Muscle of arm (tissue), 12 donors: Measurements from ENCODE around the gene CCDC86. TPM values are rescaled to one million over a fixed set of nuclear protein-coding genes. Genes with fewer than 3 reads are reported as not detected.

Experiments used
- DNase-seq: peaks from one replicate; pipeline ENCODE4 v3.0.0-alpha.2; 2013
- polyA plus RNA-seq, 12 donors: library from polyadenylated mRNA; unstranded; fragments of 120-200 nt; gene quantifications; one replicate each; pipeline ENCODE4 v1.2.1, GENCODE V29; 2013; ENCODE audit not compliant: insufficient read length in 12 of 12

Gene CCDC86
- polyA plus RNA-seq, 12 donors: 13.7 to 24.7 (median 17.4) TPM; not detected in 1

DNA sequence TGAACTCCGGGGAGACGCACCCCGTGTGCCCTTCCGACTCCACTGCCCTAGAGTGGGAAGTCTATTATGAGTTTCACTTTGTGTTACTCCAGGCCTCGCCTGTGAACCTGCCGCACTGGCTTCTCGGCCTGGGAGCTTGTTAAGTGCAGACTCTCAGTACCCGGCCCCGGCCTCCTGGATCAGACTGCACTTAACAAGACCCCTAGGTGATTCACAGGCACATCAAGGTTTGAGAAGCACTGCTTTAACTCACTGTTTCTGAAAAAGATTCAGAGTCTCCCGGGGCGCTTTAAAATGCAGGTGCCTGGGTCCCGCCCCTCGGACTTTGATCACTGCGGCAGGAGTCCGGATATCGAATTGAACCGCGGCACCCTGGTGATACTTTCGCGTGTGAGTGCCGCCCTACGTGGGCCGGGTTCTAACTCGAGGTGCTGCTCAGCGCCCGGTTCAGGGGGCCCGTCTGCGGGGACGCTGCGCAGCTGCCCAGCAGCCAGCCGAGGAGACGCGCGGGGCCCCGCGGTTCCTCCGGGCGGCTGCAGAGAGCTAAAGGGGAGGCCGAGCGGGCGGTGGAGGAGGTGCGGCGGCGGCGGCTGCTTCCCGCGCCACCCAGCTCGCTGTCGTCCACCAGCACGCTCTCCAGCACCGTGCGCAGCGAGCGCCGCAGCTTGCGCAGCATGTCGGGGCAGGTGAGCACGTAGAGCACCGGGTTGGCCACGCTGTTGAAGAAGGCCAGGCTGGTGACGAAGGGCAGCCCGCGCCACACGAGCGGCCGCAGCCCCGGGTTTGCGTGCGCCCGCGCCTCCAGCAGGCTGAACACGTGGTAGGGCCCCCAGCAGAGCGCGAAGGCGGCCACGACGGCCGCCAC, 10.4 kb downstream of the CCDC86 start:
- no peak for DNase-seq

DNA sequence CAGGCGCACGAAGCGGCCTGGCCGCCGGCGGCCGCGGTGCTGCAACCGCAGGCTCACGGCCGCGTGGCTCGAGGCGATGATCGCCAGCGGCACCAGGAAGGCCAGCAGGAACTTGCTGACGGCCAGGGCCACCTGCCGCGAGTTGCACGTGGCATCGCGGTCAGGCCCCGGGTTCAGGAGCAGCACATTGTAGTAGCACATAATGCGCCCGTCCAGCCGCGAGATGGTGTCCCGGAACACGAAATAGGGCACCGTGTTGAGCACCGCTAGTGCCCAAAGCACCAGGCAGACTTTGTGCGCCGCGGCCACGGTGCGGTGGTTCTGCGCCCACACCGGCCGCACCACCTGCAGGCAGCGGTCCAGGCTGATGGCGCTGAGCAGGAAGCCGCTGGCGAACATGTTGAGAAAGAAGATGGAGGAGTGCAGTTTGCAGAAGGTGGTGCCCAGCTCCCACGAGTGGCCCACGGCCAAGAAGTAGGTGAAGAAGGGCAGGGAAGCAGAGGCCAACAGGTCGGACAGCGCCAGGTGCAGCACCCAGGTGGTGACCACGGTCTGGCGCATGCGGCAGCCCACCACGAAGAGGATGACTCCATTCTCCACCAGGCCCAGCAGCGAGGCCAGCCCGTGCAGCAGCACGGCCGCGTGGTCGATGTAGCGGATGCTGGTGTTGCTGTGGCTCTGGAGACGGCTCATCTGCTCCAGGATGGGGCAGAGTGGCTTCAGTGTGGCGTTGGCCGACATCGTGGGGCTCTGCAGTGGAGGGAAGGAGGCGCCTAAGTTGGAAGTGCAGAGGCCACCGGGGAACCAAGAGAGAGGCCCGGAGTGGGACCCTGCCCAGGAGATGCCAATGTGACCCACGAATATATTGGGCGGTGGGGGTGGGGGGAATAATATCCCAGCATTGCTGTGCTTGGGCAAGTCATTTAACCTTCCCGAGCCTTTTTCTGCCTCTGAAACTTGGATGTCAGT, 11.4 kb downstream of the CCDC86 start:
- DNase-seq: no peak

DNA sequence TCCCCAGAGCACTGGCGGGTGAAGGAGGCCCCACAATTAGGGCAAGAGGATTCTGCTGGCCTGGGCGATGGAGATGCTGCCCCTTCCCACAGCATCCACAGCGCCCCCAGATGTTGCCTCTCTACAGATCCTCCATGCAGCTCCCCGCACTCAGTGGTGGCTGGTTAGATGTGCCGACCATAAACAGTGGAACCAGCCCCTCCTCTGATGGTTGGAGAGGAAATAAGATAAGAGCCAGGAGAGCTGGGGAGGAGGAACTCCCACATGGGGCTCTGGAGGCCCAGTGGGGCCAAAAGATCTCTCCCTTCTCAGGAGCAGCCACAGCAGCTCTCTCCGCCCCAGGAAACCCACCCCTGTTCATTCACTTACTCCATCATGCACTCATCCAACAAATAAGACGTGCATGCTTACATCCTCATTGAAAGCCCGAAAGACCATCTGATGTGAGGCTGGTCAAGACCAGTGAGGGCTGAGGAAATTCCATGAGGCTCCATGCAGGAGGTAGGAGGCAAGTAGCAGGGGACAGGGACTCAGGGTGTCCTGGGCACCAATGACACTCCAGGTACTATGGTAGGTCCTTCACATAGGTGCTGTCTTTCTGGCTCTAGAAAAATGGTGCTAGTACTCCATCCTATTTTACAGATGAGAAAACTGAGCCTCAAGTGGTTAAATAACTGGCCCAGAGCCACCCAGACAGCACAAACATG, 12.4 kb downstream of the CCDC86 start:
- DNase-seq: no peak

DNA sequence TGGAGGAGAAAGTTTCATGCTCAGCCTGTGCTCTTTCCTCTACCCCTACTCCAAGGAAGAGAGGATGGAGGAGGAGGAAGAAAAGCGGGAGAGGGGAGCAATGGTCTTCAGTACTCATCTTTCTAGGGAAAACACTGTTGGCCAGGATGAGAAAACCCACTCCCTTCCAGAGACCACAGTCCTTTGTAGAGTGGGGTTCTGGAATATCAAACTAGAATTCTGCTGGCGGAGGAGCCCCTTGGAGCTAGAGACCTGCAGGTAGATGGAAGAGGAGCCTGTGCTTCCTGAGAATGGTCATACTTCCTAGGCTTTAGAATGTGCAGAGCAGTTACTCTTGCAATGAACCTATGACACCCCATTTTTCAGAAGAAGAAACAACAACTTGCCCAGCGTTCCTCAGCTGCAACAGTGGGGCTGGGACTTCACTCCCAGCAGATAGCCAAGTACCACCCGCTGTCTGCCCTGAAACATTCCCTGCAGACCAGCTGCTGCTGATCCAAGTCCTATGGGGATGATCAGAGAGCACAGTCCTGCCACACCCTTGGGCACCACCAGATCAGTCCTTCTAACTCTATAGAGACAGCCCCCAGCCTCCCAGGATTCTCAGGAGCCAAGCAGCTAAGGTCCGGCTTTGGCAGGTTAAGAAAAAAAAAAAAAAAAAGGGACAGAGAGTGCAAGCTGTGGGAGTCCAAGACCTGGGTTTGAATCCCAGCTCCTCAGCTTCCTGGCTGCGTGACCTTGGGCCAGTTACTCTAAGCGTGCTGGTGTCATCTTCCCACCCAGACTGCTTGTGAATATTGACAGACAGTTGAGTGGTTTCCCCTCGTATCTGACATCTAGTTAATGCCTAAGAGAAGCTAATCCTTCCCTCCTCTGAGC, 13.2 kb downstream of the CCDC86 start:
- DNase-seq: no peak

DNA sequence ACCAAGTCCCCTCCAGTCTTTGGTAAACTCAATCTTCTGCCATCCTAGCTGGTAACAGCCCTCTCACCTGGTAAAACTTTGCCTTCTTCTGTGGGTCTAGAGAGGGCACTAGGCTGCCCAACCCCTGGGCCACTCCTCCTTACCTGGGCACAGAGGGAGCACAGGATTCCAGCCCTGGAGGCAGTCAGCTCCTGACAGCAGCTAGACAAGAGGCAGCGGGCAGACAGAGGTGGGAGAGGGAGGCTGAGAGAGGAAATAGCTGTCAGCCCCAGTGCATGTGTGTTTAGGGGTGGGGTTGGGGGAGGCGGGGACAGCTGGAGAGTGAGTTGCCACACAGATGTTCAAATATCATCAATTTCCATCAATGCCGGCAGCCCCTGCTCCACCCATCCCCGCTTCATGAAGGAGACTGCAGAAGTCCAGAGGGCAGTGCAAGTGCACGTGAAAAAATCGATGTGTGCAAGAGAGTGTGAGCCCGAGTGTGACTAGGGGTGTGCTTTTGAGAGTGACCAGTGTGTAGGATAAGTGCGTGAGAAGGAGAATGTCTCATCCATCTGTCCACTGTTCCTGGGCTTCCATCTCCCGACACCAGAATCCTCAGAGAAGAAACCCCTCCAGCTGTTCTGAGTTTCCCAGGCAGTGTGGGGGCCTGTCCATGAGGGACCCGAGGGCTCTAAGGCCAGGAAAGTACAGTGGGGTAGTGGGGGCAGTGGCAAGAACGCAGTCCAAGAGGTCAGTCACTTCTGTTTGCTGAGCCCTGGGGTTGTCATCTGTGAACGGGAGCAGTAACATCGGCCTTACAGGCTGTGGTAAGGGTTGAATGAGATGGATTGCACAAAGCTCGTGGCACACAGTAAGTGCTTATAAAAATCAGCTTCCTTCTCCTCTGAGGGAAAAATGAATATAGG, 14.1 kb downstream of the CCDC86 start, which contains the start of gene PTGDR2:
PTGDR2 (minus strand) TSS at position 225 of the 908 bp plus-strand sequence. CDS start 2,228 bp downstream, outside the sequence.
- no peak for DNase-seq

DNA sequence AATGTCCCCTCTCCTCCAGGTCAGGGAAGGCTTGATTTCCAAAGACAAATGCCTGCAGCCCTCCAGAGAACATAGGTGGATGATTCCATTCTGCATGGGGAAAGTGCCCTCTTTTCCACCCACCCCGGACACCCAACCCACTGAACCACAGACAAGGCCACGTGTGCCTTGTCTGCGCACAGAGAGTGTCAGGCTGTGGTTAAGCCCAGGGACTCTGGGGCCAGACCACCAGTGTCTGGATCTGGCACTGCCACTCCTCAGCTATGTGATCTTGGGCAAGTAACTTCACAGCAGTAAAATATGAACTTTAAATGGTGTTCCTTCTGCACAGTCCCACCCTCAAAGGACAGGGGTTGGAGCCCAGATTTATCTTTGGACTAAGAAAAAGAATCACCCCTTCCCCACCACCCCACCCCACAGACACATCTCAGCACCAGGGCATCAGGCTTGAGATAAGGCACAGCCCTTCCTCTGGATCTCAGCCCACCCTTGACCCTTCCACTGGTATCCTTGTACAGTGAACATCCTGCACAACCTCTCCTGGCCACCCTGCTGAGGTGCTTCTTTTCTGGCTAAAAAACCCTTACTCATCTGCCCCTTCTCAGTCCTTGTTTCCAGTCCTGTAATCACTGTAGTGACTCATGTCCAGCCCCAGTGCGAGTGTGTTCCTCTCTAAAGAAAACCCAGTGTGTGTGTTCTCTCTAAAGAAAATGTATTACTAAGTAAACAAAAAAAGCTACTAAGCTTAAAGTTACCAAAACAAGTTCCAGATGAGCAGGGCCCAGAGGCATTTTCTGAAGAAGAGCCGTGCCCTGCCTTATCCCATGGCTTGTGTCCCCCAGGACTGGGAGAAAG, 15.7 kb downstream of the CCDC86 start:
- no peak for DNase-seq

DNA sequence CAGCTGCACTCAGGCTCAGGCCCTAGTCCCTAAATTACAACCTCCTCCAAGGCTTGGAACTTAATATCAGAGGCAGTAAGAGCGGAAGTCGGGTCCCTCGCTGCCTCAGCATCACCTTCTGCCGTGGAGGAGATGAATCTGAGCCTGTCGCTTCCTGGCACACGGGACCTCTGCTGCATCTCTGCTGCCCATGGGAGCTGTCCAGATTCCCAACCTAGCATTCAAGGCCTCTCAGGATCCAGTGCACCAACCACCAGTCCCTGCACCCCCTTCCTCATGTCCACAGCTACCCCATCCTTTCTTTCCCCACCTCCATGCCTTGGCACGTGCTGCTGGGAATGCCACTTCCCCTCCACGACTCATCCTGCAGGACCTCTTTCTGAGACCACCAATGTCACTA, 16.3 kb downstream of the CCDC86 start:
- no peak for DNase-seq

DNA sequence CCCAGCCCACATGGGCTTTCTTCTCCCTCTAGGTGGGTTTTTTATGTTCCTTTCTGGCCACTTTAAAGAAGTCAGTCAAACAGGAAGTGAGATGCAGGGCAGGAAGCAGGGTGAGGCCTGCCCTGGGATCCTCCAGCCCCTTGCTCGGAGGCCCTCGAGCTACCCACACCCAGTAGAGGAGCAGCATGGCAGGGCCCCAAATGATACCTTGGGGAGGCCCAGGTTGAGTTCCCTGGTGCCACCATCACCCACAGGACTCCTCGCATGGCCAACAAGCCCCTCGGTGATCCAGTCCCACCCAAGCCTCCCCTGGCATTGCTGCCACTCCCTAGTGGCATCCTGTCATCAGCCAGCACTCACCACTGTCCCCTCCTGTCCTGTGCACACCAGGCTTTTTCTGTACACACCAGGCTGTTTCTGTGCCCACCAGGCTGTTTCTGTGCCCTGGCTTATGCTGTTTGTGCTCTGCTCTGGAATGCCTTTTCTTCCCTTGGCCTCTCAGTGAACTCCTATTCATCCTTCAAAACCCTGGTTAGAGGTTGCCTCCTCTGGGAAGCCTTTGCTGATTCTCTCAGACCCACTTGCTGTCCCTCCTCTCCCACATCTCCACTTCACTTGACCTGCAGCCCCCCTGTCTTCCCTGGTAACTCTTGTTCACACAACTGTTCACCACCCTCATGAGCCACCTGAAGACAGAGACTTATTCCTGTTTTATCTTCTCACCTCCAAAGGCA, 17.0 kb downstream of the CCDC86 start:
- DNase-seq: no peak

DNA sequence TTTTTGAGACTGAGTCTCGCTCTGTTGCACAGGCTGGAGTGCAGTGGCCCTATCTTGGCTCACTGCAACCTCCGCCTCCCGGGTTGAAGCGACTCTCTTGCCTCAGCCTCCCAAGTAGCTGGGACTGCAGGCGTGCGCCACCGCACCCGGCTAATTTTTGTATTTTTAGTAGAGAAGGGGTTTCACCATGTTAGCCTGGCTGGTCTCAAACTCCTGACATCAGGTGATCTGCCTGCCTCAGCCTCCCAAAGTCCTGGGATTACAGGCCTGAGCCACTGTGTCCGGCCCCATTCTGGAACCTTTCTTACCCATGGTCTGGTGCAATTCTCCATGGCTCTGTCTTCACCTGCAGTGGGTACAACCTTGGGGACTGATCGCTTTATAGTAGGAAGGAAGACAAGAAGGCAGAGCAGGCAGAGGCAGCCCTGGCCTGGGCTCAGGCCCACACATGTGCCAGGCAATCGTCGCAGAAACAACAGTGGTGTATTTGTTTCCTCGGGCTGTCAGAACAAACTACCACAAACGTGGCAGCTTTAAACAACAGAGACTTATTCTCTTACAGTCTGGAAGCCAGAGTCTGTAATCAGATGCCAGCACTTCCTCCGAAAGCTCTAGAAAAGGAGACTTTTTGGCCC, 17.8 kb downstream of the CCDC86 start:
- DNase-seq: no peak

DNA sequence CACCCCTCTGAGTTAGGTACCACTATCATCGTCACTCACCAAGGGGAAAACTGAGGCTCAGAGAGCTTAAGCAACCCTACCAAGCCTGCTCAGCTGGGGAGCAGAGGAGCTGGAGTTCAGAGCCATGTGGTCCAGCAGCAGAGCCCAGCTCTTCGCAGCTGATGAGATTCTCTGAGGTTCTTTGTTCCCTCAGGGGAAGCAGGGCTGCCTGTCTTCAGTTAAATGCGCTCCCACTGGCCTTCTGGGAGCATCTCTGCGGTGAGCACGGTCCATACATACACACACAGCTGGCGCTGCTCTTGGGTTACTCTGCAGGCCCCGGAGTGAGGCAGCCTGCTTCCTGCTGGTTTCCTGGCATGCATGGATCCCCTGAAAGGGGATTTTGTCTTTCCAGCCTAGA, 19.0 kb downstream of the CCDC86 start:
- no peak for DNase-seq

DNA sequence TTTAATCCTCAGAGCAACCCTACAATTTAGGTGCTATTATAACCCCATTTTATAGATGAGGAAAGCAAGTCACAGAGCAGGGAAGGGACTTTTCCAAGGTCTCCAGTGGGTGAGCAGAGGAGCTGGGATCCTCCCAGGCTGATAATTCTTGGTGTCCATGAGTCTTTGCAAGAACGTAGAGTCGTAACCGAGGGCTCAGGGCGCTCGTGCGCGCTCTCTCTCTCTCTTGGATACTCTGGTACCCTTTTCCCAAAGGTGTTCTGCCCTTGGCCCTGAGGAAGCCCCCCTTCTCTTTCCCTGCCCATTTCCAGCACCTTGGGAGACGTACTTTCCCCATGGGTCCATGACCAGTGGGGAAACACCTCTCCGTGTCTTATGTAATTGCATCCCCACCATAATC, 20.3 kb downstream of the CCDC86 start:
- no peak for DNase-seq

DNA sequence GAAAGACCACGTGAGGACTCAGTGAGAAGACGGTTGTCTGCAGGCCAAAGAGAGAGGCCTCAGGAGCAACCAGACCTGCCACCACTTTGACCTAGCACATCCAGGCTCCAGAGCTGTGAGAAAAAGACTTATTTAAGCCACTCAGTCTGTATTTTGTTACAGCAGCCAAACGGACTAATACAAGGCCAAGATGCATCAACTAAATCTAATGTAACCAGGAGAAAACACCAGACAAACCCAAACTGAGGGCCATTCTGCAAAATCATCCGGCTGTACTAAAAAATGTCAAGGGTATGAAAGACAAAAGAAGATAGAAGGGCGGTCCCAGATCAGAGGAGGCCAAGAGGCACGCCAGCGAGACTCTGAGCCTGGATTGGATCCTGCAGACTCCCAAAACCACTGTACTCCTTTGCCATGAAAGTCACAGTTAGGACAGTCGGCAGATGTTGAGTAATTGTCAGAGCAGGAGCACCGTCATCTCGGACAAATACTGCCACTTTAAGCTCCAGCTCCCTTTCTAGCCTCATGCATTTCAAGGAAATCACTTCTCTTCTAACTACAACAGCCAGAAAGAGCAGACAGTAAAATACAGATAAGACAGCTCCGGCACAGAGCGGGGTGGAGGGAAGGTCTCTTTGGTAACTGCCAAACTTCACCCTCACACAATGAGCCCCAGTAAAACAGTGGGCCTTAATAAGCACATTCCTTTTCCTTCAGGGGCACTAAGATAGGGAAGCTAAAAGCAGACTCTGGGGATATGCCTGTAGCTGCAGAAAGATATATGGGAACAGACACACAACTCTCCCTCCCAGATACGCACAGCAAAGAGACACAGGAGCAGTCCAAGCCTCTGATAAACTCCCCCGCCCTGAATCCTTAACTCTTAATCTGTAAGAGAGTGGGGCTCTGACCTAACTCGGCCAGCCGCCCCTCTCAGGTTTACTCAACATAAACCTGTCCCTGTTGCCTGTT, 21.9 kb downstream of the CCDC86 start:
- DNase-seq: no peak

DNA sequence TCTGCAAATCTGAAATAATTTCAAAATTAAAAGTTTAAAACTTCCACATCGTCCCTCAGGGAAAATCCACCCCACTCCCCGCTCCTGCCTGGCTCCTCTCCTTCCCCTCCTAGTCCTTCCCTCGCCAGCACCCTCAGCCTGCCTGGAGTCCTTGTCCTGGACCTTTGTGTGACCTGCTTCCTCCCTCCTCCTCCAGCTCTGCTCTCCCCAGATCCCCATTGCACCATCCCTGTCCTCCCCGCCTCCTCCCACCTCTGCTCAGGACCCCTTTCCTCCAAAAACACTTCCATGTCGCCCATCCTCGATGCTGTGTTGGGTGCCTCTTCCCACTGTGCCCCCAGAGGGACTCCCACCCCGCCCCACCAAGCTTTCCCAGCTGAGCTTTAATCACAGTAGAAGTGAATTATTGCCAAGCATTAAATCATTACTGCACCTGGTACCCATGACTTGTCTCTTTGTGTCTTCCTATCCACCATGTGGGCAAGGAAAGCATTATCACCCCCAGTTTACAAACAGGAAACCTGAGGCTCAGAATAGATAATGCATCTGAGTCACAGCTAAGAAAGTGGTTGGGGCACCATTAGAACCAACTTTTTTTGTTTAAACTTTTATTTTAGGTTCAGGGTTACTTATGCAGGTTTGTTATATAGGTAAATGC, 23.1 kb downstream of the CCDC86 start:
- DNase-seq: no peak

DNA sequence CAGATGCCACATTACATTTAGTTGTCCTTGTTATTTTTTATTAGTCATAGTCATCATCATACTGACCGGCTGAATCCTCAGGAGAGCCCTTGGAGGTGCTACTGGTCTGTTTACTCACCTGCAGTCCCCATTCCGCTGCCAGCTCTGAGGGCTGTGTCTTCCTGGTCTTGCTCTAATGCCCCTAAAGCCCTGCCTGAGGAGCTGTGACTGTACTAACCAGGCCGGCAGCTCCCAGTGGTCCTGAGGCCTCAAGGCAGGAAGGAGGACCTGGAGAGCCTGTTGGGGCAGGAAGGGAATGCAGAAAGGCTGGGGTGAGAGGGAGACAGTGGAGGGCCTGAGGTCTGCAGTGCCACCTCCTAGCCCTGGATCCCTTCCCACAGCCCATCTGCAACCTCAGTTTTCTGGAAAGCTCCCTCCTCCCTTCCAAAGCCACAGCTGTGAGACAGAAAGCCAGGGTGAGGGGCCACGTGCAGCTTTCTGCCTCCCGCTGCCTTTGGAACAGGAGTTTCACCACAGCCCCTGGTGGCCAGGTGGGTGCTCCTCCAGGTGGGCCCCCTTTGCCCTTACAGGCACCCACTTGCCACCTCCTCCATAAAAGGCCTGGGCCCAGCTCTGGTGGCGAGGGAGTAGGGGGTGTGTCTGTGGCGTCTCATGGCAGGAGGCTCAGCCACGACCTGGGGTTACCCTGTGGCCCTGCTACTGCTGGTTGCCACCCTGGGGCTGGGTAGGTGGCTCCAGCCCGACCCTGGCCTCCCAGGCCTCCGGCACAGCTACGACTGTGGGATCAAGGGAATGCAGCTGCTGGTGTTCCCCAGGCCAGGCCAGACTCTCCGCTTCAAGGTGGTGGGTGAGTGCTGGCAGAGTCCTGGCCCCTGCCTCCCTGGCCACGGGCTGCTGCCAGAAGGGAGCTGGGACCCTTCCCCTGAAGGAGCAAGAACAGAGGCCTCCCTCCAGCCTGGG, 25.3 kb downstream of the CCDC86 start, which contains the start of gene ZP1:
ZP1 (plus strand) TSS at position 632 of the 960 bp plus-strand sequence; CDS start at position 652, 20 bp downstream.
- DNase-seq: no peak
